RWPE1 (cell line): ENCODE data around the gene ASB1.
A peak's percentile ranks its signal among the peaks of the same experiment; 100 is the strongest.

ENCODE experiments used
- CTCF ChIA-PET: fragments of 350-600 bp; sonication (Branson Sonifier 250); formaldehyde crosslinking; extraction: SDS; loops from one replicate; lab custom pipeline; 2021; lab: Yijun Ruan, JAX
- POLR2A ChIA-PET: fragments of 400-600 bp; formaldehyde crosslinking; extraction: SDS; loops from one replicate; lab custom pipeline; 2020; ENCODE audit warnings: antibody characterized with exemption; ENCODE audit not compliant: low non-redundant PET; lab: Yijun Ruan, JAX
- DNase-seq: peaks from one replicate; pipeline ENCODE4 v3.0.0; 2012; ENCODE audit warnings: low spot score
- H3K27ac ChIP-seq: fragments of 450-650 bp; 2 replicates; pipeline ENCODE4 v1.5.1; 2017
- CTCF ChIP-seq: fragments of 450-650 bp; conservative IDR thresholded peaks from 2 replicates; pipeline ENCODE4 v1.5.1; 2017; ENCODE audit warnings: low read depth, mild to moderate bottlenecking

ASB1 gene

GRCh38 chr2:238433300-238433915, 6.7 kb downstream of the ASB1 start:
- no peak for TF ChIP-seq CTCF
- DNase-seq, result no peak
- H3K27ac ChIP-seq, result peak overlapping the region; percentile 99
- ChIA-PET CTCF (interaction anchor here (0.8 kb wide), 1 partner anchor 63 kb away, joined by 3 read pairs; no protein-coding TSS in a partner anchor), POLR2A (no interaction called here)

GRCh38 chr2:238433941-238434845, 7.5 kb downstream of the ASB1 start:
- ChIA-PET POLR2A (no interaction called here), CTCF (no interaction called here)
- no peak for TF ChIP-seq CTCF
- H3K27ac ChIP-seq, result peak overlapping the region; percentile 99
- peak; percentile 64 for DNase-seq

- ChIA-PET CTCF (no interaction called here), POLR2A (no interaction called here)
- DNase-seq, result peak; percentile 53
- no peak for TF ChIP-seq CTCF
- peak overlapping the region; percentile 99 for H3K27ac ChIP-seq
Observed at GRCh38 chr2:238434846-238435751, 8.4 kb downstream of the ASB1 start.

- ChIA-PET CTCF (interaction anchor here (0.6 to 0.7 kb wide), 3 partner anchors 94 to 1342 kb away, joined by 3 read pairs; no protein-coding TSS in a partner anchor), POLR2A (no interaction called here)
- DNase-seq, result no peak
- TF ChIP-seq CTCF, result no peak
- peak overlapping the region; percentile 99 for H3K27ac ChIP-seq
Observed at GRCh38 chr2:238435752-238436096, 9.0 kb downstream of the ASB1 start.

- POLR2A ChIA-PET, result no interaction called here
- TF ChIP-seq CTCF, result no peak
- peak overlapping the region; percentile 95 for H3K27ac ChIP-seq
- DNase-seq, result peak; percentile 90
- CTCF ChIA-PET, result no interaction called here
Observed at GRCh38 chr2:238438856-238439849, 12.4 kb downstream of the ASB1 start.
